IMR-90 (cell line): ENCODE data around the gene RCN1. TPM values are rescaled to one million over a fixed set of nuclear protein-coding genes. Genes with fewer than 3 reads are reported as not detected.

Experiments
- ATAC-seq: fragments of 200-7000 bp; cut with Tn5 transposase; 2 replicates; pipeline ENCODE4 v1.9.1; 2020; ENCODE audit warnings: low read depth, mild to moderate bottlenecking, moderate library complexity
- BruUV-seq: library from RNA; stranded (reverse); fragments of 400-500 nt; replicated peaks from 2 replicates; lab custom pipeline; 2021; lab: Mats Ljungman, UMichigan
- CTCF ChIA-PET: fragments of 300-600 bp; formaldehyde crosslinking; extraction: SDS; loops from one replicate; lab custom pipeline; 2021; ENCODE audit warnings: antibody characterized with exemption; lab: Yijun Ruan, JAX
- POLR2A ChIA-PET: fragments of 300-600 bp; sonication (Branson Sonifier 250); formaldehyde crosslinking; loops from one replicate; lab custom pipeline; 2022; ENCODE audit warnings: antibody characterized with exemption; ENCODE audit not compliant: unreplicated experiment; lab: Charles Lee
- DNase-seq: peaks from one replicate; pipeline ENCODE4 v3.0.0; 2013
- H2AFZ ChIP-seq: replicated peaks from 2 replicates; pipeline ENCODE3; 2013; ENCODE audit warnings: low read length, mild to moderate bottlenecking; ENCODE audit not compliant: poor library complexity
- H2AK5ac ChIP-seq: 2 replicates; pipeline ENCODE4 v1.6.1; 2013; ENCODE audit warnings: low read depth, low read length, inconsistent platforms
- H2AK9ac ChIP-seq: replicated peaks from 2 replicates; pipeline ENCODE3; 2013; ENCODE audit warnings: mild to moderate bottlenecking, low read depth, low read length, moderate library complexity; ENCODE audit not compliant: poor library complexity
- H2BK120ac ChIP-seq: 2 replicates; pipeline ENCODE4 v1.6.1; 2013; ENCODE audit warnings: low read depth, low read length, inconsistent platforms
- H2BK15ac ChIP-seq: 3 replicates; pipeline ENCODE4 v1.6.1; 2013; ENCODE audit warnings: low read depth, low read length, inconsistent platforms
- H2BK20ac ChIP-seq: 2 replicates; pipeline ENCODE4 v1.6.1; 2013; ENCODE audit warnings: low read depth, mild to moderate bottlenecking, inconsistent platforms, low read length, moderate library complexity
- H2BK5ac ChIP-seq: 2 replicates; pipeline ENCODE4 v1.6.1; 2013; ENCODE audit warnings: mild to moderate bottlenecking, low read depth, low read length, inconsistent platforms; ENCODE audit not compliant: poor library complexity, severe bottlenecking
- H3K14ac ChIP-seq: replicated peaks from 2 replicates; pipeline ENCODE4 v1.6.1; 2013; ENCODE audit warnings: low read depth, low read length, inconsistent platforms
- H3K18ac ChIP-seq: 2 replicates; pipeline ENCODE4 v1.6.1; 2013; ENCODE audit warnings: low read depth, low read length, control low read depth
- H3K23ac ChIP-seq: 2 replicates; pipeline ENCODE4 v1.6.1; 2013; ENCODE audit warnings: low read depth, low read length, inconsistent platforms
- H3K27ac ChIP-seq: 2 replicates; pipeline ENCODE4 v1.5.1; 2013; ENCODE audit warnings: mild to moderate bottlenecking, control low read depth, low read length; ENCODE audit not compliant: insufficient read depth
- H3K27me3 ChIP-seq: 2 replicates; pipeline ENCODE4 v1.6.1; 2013; ENCODE audit warnings: low read length; ENCODE audit not compliant: control insufficient read depth, insufficient read depth
- H3K36me3 ChIP-seq: 2 replicates; pipeline ENCODE4 v1.6.1; 2013; ENCODE audit warnings: low read length, mixed read lengths; ENCODE audit not compliant: control insufficient read depth, insufficient read depth
- H3K4ac ChIP-seq: 2 replicates; pipeline ENCODE4 v1.6.1; 2013; ENCODE audit warnings: low read depth, low read length, inconsistent platforms
- H3K4me1 ChIP-seq: 2 replicates; pipeline ENCODE4 v1.6.1; 2013; ENCODE audit warnings: low read length, mixed read lengths; ENCODE audit not compliant: control insufficient read depth, insufficient read depth
- H3K4me2 ChIP-seq: 2 replicates; pipeline ENCODE4 v1.6.1; 2013; ENCODE audit warnings: low read depth, mild to moderate bottlenecking, control low read depth, low read length, moderate library complexity
- H3K4me3 ChIP-seq: 2 replicates; pipeline ENCODE4 v1.5.1; 2013; ENCODE audit warnings: low read depth, mild to moderate bottlenecking, control low read depth, low read length, moderate library complexity; ENCODE audit not compliant: insufficient read depth
- H3K56ac ChIP-seq: 2 replicates; pipeline ENCODE4 v1.6.1; 2013; ENCODE audit warnings: low read length, inconsistent platforms; ENCODE audit not compliant: insufficient read depth; ENCODE audit errors: extremely low read depth
- H3K79me1 ChIP-seq, 2 experiments: 2 replicates each; pipeline ENCODE4 v1.6.1; 2013; ENCODE audit warnings: low read length in 2 of 2, inconsistent platforms in 1 of 2, low read depth in 1 of 2
- H3K9ac ChIP-seq: 2 replicates; pipeline ENCODE4 v1.6.1; 2013; ENCODE audit warnings: low read depth, low read length, control low read depth
- H3K9me1 ChIP-seq: 2 replicates; pipeline ENCODE4 v1.6.1; 2013; ENCODE audit warnings: low read length, inconsistent platforms; ENCODE audit not compliant: insufficient read depth
- H3K9me3 ChIP-seq: 2 replicates; pipeline ENCODE4 v1.6.1; 2013; ENCODE audit warnings: low read length; ENCODE audit not compliant: control insufficient read depth, insufficient read depth
- H4K20me1 ChIP-seq: 2 replicates; pipeline ENCODE4 v1.6.1; 2013; ENCODE audit warnings: low read length, inconsistent platforms; ENCODE audit not compliant: insufficient read depth
- H4K5ac ChIP-seq: 2 replicates; pipeline ENCODE4 v1.6.1; 2013; ENCODE audit warnings: mild to moderate bottlenecking, low read depth, low read length, control low read depth
- H4K8ac ChIP-seq, 2 experiments: 2 replicates each; pipeline ENCODE4 v1.6.1; 2013; ENCODE audit warnings: low read depth in 2 of 2, low read length in 2 of 2, control low read depth in 1 of 2, inconsistent platforms in 1 of 2
- H4K91ac ChIP-seq: 2 replicates; pipeline ENCODE4 v1.6.1; 2013; ENCODE audit warnings: low read depth, low read length, inconsistent platforms; ENCODE audit not compliant: insufficient read depth
- BHLHE40 ChIP-seq: fragments of 150-350 bp; IDR thresholded peaks from 2 replicates; pipeline ENCODE4 v1.6.1; 2016; ENCODE audit warnings: mild to moderate bottlenecking, low read depth, low read length
- CHD1 ChIP-seq: IDR thresholded peaks from 2 replicates; pipeline ENCODE4 v1.6.1; 2012; ENCODE audit warnings: low read depth, low read length, improper control_type of control experiment
- FOS ChIP-seq: fragments of 150-350 bp; IDR thresholded peaks from 2 replicates; pipeline ENCODE4 v1.6.1; 2016; ENCODE audit warnings: low read depth, low read length
- MAFK ChIP-seq: IDR thresholded peaks from 2 replicates; pipeline ENCODE4 v1.6.1; 2012; ENCODE audit warnings: low read depth, low read length, improper control_type of control experiment
- MAZ ChIP-seq: IDR thresholded peaks from 2 replicates; pipeline ENCODE4 v1.6.1; 2012; ENCODE audit warnings: low read depth, mild to moderate bottlenecking, low read length, improper control_type of control experiment, moderate library complexity, borderline replicate concordance
- POLR2A ChIP-seq: IDR thresholded peaks from 2 replicates; pipeline ENCODE4 v1.6.1; 2012; ENCODE audit warnings: mild to moderate bottlenecking, low read depth, low read length
- RAD21 ChIP-seq: IDR thresholded peaks from 2 replicates; pipeline ENCODE4 v1.6.1; 2012; ENCODE audit warnings: low read length, improper control_type of control experiment
- RCOR1 ChIP-seq: IDR thresholded peaks from 2 replicates; pipeline ENCODE4 v1.6.1; 2012; ENCODE audit warnings: mild to moderate bottlenecking, low read length, improper control_type of control experiment; ENCODE audit not compliant: insufficient replicate concordance
- RFX5 ChIP-seq: IDR thresholded peaks from 2 replicates; pipeline ENCODE4 v1.8.0; 2012; ENCODE audit warnings: low read depth, mild to moderate bottlenecking, low read length, moderate library complexity
- SMC3 ChIP-seq: fragments of 150-350 bp; IDR thresholded peaks from 2 replicates; pipeline ENCODE4 v1.6.1; 2016; ENCODE audit warnings: low read depth, mild to moderate bottlenecking, antibody characterized with exemption, low read length, moderate library complexity
- WGBS, 2 experiments: methylation state at CpG; one replicate each; pipeline versions ENCODE4 v1.1.5 to v1.1.7; 2013; ENCODE audit warnings: missing lambda C conversion rate in 2 of 2; ENCODE audit not compliant: insufficient read length in 1 of 2; ENCODE audit errors: extremely low coverage in 2 of 2; 5-methylcytosine and 5-hydroxymethylcytosine counted together
- dilution Hi-C: fragments of 300-500 bp; cut with HindIII; formaldehyde crosslinking; loops from one replicate; pipeline ENCODE4 v1.14.3; 2018; ENCODE audit warnings: low sequenced_read_pairs; ENCODE audit not compliant: unreplicated experiment
- in situ Hi-C: fragments of 300-500 bp; cut with MboI; formaldehyde crosslinking; loops from 3 replicates; pipeline ENCODE4 v1.14.3; 2019; ENCODE audit warnings: low sequenced_read_pairs, inconsistent platforms, mixed read lengths
- intact Hi-C: fragments of 100-400 bp; cut with micrococcal nuclease; formaldehyde crosslinking; loops from 2 replicates; pipeline ENCODE4 v1.10.0; 2022
- polyA plus RNA-seq, 3 experiments: library from polyadenylated mRNA; depleted of rRNA; stranded (reverse); fragments of >200 nt; gene quantifications; 2 replicates each; pipeline ENCODE4 v1.2.3, GENCODE V29; 2012; ENCODE audit warnings: low replicate concordance in 1 of 3
- total RNA-seq: library from RNA; depleted of rRNA; stranded (reverse); fragments of >200 nt; gene quantifications from 2 replicates; pipeline ENCODE4 v1.2.3, GENCODE V29; 2012
- TF ChIP-seq, protein P1 (sequence below): conservative IDR thresholded peaks from 2 replicates; pipeline ENCODE4 v1.5.1; 2012; ENCODE audit warnings: mild to moderate bottlenecking, low read depth, low read length, improper control_type of control experiment
- TF ChIP-seq, protein P2 (sequence below): fragments of 150-350 bp; IDR thresholded peaks from 2 replicates; pipeline ENCODE4 v1.6.1; 2017; ENCODE audit warnings: mild to moderate bottlenecking, antibody characterized with exemption, low read length, low read depth
- TF ChIP-seq, protein P3 (sequence below): fragments of 150-350 bp; IDR thresholded peaks from 2 replicates; pipeline ENCODE4 v1.6.1; 2016; ENCODE audit warnings: low read depth, mild to moderate bottlenecking, low read length, moderate library complexity, borderline replicate concordance

The RCN1 gene
- total and polyA plus RNA-seq, 2 of the 4 experiments (the other 2 are of a cell fraction) = 129 to 193 TPM

DNA sequence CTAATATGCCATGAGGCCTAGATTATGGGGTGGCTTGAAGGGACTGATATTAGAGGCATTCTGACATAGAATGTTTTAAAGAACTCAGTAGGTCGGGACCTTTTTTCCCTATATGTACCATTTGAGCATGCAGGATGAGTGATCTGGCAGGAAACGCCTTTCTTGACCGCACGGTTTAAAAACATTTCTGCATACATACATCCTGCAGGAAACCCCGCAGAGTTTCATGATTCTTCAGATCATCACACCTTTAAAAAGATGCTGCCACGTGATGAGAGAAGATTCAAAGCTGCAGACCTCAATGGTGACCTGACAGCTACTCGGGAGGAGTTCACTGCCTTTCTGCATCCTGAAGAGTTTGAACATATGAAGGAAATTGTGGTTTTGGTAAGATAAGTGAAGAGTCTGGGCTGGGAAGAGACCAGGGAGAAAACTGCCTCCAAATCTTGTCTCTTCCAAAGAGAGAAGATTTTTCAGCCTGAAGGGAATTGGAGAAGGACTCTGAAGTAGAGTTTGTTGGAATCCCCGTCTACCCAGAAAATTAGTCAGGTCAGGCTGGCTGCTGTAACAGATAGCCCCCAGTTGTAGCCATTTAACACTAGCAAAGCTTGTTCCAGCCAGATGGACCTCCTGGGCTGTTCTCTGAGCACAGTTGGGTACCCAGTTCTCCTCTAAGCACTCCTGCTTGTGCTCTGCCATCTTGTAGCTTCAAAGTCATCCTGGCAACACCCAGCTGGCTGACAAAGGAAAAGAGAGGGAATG is 7.4 kb downstream of the RCN1 start:
- no CpG with 5 or more reads among the region's 8 CpGs for WGBS, 2 experiments
- H4K5ac ChIP-seq = no peak overlapping the region
- no peak overlapping the region for H2AK5ac ChIP-seq
- no TSS peak for BruUV-seq
- H4K91ac ChIP-seq = no peak overlapping the region
- H3K9me1 ChIP-seq = peaks cover 51% of the 10 kb centered on the region
- peaks cover 60% of the 10 kb centered on the region for H3K36me3 ChIP-seq
- intact Hi-C loops = no loop called here
- in situ Hi-C loops = loop anchor here (25.0 kb wide), 1 partner anchor 489 kb away; the partner anchor contains the start of gene EIF3M
- H3K56ac ChIP-seq = no peak overlapping the region
- H2BK15ac ChIP-seq = no peak overlapping the region
- H2AFZ ChIP-seq = no peak overlapping the region
- no peak overlapping the region for H2BK5ac ChIP-seq
- no peak overlapping the region for H3K23ac ChIP-seq
- TF ChIP-seq, protein P1, sequence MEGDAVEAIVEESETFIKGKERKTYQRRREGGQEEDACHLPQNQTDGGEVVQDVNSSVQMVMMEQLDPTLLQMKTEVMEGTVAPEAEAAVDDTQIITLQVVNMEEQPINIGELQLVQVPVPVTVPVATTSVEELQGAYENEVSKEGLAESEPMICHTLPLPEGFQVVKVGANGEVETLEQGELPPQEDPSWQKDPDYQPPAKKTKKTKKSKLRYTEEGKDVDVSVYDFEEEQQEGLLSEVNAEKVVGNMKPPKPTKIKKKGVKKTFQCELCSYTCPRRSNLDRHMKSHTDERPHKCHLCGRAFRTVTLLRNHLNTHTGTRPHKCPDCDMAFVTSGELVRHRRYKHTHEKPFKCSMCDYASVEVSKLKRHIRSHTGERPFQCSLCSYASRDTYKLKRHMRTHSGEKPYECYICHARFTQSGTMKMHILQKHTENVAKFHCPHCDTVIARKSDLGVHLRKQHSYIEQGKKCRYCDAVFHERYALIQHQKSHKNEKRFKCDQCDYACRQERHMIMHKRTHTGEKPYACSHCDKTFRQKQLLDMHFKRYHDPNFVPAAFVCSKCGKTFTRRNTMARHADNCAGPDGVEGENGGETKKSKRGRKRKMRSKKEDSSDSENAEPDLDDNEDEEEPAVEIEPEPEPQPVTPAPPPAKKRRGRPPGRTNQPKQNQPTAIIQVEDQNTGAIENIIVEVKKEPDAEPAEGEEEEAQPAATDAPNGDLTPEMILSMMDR = no peak
- no peak for TF ChIP-seq RFX5
- no peak for TF ChIP-seq MAZ
- TF ChIP-seq SMC3 = no peak
- TF ChIP-seq MAFK = no peak
- TF ChIP-seq, protein P2, sequence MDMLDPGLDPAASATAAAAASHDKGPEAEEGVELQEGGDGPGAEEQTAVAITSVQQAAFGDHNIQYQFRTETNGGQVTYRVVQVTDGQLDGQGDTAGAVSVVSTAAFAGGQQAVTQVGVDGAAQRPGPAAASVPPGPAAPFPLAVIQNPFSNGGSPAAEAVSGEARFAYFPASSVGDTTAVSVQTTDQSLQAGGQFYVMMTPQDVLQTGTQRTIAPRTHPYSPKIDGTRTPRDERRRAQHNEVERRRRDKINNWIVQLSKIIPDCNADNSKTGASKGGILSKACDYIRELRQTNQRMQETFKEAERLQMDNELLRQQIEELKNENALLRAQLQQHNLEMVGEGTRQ = no peak
- no peak for TF ChIP-seq RAD21
- no peak for TF ChIP-seq CHD1
- TF ChIP-seq POLR2A = no peak
- TF ChIP-seq RCOR1 = no peak
- no peak for TF ChIP-seq FOS
- no peak for TF ChIP-seq BHLHE40
- TF ChIP-seq, protein P3, sequence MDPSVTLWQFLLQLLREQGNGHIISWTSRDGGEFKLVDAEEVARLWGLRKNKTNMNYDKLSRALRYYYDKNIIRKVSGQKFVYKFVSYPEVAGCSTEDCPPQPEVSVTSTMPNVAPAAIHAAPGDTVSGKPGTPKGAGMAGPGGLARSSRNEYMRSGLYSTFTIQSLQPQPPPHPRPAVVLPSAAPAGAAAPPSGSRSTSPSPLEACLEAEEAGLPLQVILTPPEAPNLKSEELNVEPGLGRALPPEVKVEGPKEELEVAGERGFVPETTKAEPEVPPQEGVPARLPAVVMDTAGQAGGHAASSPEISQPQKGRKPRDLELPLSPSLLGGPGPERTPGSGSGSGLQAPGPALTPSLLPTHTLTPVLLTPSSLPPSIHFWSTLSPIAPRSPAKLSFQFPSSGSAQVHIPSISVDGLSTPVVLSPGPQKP = no peak
- POLR2A ChIA-PET = no interaction called here
- H3K4me1 ChIP-seq = peaks cover 17% of the 10 kb centered on the region
- dilution Hi-C loops = no loop called here
- H3K27ac ChIP-seq = no peak overlapping the region
- no peak overlapping the region for H3K9ac ChIP-seq
- H3K4ac ChIP-seq = no peak overlapping the region
- DNase-seq (no peak), ATAC-seq (no peak)
- H3K4me3 ChIP-seq = no peak overlapping the region
- no peaks in the 10 kb centered on the region for H3K9me3 ChIP-seq
- H4K20me1 ChIP-seq = peaks cover 84% of the 10 kb centered on the region
- no peak overlapping the region for H2AK9ac ChIP-seq
- CTCF ChIA-PET = no interaction called here
- no peak overlapping the region for H3K4me2 ChIP-seq
- no peaks in the 10 kb centered on the region for H3K27me3 ChIP-seq
- H2BK20ac ChIP-seq = no peak overlapping the region
- peaks cover 63 to 87% of the 10 kb centered on the region in 2 experiments for H3K79me1 ChIP-seq
- H3K14ac ChIP-seq = no peak overlapping the region
- H2BK120ac ChIP-seq = no peak overlapping the region
- H4K8ac ChIP-seq = no peak overlapping the region
- H3K18ac ChIP-seq = no peak overlapping the region
